HPDE6-E6E7 (cell line): ENCODE measurements around the gene ATP1A4.
A peak's percentile ranks its signal among the peaks of the same experiment; 100 is the strongest.

Source experiments
- DNase-seq: peaks from one replicate; pipeline ENCODE4 v3.0.0; 2011; ENCODE audit warnings: missing footprints; ENCODE audit errors: extremely low spot score

ATP1A4 gene

GRCh38 chr1:160206036-160206389, 54.6 kb downstream of the ATP1A4 start:
- peak; percentile 49 for DNase-seq

DNA sequence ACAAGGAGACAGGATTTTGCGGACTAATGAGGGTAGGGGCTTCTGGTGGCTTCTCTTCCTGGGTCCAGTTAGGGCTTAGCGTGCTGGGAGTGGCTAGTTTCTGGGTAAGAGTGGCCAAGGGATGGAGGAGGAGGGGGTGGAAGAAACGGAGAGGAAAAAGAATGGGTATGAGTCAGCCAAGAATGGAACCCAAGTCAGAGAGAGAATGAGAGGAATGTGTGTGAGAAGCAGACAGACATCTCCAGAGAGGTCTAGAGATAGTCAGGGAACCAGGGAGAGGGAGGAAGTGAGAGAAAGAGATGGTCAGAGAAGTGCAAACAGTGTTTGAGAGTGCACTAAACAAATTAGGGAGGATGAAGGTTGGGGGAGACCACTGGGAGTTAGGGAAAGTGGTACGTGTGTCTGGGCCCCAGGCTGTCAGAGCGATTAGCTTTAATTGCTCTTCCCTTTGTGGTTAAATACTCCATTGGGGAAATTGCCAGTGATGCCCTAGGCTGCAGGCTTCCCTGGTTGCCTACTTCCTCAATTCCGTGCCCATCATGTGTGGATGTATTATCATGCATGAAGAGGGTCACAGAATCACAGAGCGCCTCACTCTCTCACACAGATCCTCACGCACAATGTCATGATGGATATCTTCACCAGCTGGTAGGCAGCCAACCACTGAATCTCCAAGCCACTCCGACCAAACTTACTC, 55.2 kb downstream of the ATP1A4 start:
- DNase-seq = peak; percentile 54

- DNase-seq = no peak
Measured at GRCh38 chr1:160207118-160207650, 55.8 kb downstream of the ATP1A4 start.

DNA sequence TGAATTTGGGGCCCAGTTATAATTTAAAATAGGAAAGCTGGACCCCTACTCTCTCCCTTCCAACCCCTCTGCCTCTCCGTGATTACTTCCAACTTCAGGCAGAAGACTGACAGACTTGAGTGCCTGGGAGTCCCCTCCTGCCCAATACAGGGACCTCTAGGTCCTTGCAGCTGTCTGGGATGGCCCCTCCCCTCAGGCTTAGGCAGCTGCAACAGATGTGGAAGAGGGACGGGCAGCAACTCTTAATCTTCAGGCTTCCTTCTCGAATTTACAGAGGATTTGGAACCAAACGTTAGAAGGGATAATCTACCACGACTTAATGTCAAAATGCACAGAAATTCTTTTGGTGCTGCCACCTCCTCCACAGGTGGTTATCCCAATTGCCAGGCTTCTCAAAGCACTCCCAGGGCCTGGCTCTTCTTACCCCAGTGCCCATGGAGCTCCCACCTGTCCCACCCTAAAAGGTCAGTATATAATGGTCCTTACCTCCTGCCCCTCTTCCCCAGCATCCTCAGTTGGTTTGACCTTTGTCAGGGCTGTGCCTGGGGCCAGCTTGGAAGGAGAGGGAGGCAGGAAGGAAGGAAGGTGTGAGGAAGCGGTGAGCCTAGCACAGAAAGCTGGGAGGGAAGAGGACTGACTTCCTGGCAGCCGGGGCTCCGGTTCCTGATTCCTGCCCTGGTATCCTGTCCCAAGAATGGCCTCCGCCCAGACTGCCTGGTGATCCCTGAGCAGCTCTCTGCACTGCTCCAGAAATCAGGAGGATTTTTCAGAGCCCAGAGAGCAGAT, 56.6 kb downstream of the ATP1A4 start:
- no peak for DNase-seq

GRCh38 chr1:160208557-160209320, 57.3 kb downstream of the ATP1A4 start:
- DNase-seq = no peak

GRCh38 chr1:160209321-160210046, 58.1 kb downstream of the ATP1A4 start:
- no peak for DNase-seq

DNA sequence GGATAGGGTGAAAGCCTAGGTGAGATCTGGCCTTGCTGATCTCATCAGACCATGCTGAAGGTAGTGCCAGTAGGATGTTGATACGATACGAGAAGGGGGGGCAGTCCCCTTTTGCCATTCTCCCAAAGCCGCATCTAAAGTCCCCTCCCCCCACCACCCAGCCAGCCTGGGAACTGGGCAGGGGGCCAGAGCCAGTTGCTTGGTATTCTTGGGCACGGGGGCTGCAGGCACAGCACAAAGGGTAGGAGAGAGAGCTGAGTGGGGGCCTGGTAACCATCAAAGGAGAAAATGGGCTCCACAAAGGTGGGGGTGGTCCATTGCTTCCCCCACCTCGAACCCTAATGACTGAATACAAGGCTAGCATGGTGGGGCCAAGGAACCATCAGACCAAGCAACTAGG, 59.2 kb downstream of the ATP1A4 start:
- DNase-seq = no peak

- DNase-seq = no peak
Measured at GRCh38 chr1:160211046-160211790, 59.8 kb downstream of the ATP1A4 start.

- no peak for DNase-seq
Measured at GRCh38 chr1:160214481-160215140, 63.2 kb downstream of the ATP1A4 start.

GRCh38 chr1:160216301-160216700, 64.9 kb downstream of the ATP1A4 start:
- no peak for DNase-seq

DNA sequence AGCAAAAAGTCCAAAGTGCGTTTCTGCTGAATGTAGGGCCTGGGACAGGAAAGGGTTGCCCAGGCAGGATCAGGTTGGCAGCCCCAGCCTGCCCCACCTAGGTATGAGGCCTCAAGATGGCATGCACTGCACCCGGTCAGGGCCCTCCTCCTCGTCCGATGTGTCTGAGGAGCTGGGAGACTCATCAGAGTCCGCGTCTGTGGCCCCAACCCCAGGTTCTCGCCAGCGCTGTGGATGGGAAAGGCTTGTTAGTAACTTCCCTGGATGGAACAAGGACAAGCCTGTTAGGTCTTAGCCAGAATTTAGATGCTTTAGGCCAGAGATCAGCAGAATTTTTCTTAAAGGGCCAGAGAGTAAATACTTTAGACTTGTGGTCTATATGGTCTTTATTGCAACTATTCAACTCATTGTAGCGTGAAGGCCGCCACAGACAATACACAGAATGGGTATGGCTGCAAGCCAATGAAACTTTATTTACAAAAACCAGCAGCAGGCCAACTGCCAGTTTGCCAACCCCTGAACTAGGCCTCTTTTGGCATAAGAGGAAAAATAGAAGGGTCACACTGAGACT, 66.2 kb downstream of the ATP1A4 start:
- no peak for DNase-seq

- DNase-seq = peak; percentile 58
Measured at GRCh38 chr1:160219062-160219929, 67.9 kb downstream of the ATP1A4 start.

GRCh38 chr1:160220301-160220700, 68.9 kb downstream of the ATP1A4 start:
- DNase-seq = no peak

GRCh38 chr1:160221089-160221488, 69.7 kb downstream of the ATP1A4 start:
- no peak for DNase-seq

DNA sequence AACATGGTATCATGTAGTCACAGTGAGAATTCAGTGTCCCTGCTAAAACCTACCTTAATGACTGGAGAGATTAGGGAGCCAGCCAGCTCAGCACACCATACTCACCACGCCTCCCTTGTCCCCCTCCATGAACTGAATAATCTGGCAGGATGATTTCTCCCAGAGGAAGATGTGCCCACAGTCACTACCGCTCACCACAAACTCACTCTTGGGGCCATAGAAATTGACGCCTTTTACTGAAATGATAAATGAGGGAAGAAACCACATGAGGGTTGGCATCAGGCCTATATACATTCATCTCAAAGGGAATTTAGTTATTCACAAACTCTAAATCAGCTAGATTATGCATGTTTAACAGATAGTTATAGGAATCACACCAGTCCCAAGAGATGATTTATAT, 71.1 kb downstream of the ATP1A4 start:
- no peak for DNase-seq

- DNase-seq = no peak
Measured at GRCh38 chr1:160224606-160225005, 73.2 kb downstream of the ATP1A4 start.

GRCh38 chr1:160225345-160225744, 73.9 kb downstream of the ATP1A4 start:
- no peak for DNase-seq

DNA sequence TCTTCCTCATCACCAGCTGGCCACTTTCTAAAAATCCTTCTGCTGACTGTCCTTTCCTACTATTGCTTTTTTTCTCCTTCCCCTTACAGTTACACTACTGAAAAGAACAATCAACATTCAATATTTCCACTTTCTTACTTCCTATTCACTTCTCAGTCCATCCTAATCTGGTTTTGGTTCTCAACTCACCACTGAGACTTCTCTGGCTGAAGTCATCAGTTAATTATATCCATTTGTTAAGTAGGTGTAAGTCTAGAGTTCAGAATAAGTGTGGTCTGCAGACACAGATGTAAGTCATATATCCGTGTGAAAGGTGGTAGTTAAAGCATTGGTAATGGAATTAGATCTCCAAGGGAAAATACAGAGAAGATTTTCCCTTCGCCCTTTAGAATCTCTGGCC, 75.2 kb downstream of the ATP1A4 start:
- DNase-seq = no peak

GRCh38 chr1:160227034-160227433, 75.6 kb downstream of the ATP1A4 start:
- DNase-seq = no peak
